LHCN-M2 (cell line): ENCODE results near the gene MAEA. TPM values are rescaled to one million over a fixed set of nuclear protein-coding genes. Genes with fewer than 3 reads are reported as not detected.

Experiments used
- DNase-seq: peaks from one replicate; pipeline ENCODE4 v3.0.0-alpha.2; 2012; ENCODE audit warnings: low read depth
- total RNA-seq: library from RNA; depleted of rRNA; stranded (reverse); fragments of >200 nt; gene quantifications from 2 replicates; pipeline ENCODE4 v1.2.3, GENCODE V29; 2014; rRNA removed

The MAEA gene
- total RNA-seq, 1 experiment from 2014 or later: 94.1 TPM

GRCh38 chr4:1377606-1378261, 88.0 kb downstream of the MAEA start:
- DNase-seq: no peak

DNA sequence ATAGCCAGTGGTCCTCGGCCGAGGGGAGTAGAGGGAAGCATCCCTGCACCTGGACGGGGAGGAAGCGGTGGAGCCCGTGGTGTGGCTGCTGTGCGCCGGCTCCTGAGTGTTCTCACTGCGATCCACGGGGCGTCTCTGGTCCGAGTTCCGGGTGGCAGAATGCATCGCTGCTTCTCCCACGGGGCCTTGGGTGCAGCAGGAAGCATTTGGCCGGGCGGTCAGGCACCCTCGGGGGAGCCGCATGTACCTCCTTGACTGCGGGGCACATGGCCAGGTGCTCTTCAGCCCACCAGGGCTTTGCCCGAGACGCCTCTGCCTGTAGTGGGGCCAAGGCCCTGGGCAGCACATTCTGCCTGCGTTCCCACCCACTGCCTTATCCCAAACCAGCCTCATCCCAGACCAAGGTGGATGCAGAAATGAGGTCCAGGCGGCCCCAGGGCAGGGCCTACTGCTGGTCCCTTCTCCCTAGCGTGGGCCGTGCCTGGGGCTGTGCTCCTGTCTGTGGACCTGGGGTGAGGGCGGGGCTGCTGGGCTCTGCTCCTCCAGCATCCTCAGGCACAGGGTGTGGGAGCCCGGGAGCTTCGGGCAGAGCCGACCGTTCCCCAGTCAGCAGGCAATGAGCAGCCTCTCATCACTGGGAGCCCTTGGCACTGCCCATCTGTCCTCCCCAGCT, 89.0 kb downstream of the MAEA start:
- DNase-seq: no peak

GRCh38 chr4:1379351-1379781, 89.7 kb downstream of the MAEA start:
- no peak for DNase-seq

- no peak for DNase-seq
Observed at GRCh38 chr4:1379801-1380331, 90.2 kb downstream of the MAEA start.

GRCh38 chr4:1380368-1381151, 90.9 kb downstream of the MAEA start:
- no peak for DNase-seq

- DNase-seq: no peak
Observed at GRCh38 chr4:1381181-1381621, 91.5 kb downstream of the MAEA start.

DNA sequence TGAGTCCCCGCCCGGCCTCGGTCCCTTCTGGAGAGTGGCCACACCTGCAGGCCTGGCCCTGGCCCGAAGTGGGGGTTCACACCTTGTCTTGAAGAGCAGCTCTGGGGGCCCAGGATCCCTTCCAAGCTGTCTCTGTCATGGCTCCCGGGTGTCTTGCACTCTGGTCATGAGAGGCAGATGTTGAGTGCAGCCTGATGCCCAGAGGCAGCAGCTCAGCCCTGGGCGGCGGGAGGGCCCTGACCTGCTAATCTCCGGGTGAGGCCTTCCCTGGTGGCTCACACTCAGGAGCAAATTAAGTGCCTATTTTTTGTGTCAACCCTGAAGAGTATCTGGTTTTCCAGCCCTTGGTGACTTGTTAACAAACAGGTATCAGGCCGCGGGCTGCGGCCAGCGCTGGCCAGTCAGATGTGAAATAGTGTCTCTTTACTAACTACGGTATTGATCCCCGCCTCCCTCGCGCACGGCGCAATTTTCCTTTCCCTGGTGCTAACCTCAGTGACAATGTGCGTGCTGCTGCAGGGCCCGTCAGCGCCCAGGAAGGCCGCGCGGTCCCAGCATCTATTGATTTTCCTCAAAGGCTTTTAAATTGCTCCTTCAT, 92.4 kb downstream of the MAEA start:
- DNase-seq: no peak

DNA sequence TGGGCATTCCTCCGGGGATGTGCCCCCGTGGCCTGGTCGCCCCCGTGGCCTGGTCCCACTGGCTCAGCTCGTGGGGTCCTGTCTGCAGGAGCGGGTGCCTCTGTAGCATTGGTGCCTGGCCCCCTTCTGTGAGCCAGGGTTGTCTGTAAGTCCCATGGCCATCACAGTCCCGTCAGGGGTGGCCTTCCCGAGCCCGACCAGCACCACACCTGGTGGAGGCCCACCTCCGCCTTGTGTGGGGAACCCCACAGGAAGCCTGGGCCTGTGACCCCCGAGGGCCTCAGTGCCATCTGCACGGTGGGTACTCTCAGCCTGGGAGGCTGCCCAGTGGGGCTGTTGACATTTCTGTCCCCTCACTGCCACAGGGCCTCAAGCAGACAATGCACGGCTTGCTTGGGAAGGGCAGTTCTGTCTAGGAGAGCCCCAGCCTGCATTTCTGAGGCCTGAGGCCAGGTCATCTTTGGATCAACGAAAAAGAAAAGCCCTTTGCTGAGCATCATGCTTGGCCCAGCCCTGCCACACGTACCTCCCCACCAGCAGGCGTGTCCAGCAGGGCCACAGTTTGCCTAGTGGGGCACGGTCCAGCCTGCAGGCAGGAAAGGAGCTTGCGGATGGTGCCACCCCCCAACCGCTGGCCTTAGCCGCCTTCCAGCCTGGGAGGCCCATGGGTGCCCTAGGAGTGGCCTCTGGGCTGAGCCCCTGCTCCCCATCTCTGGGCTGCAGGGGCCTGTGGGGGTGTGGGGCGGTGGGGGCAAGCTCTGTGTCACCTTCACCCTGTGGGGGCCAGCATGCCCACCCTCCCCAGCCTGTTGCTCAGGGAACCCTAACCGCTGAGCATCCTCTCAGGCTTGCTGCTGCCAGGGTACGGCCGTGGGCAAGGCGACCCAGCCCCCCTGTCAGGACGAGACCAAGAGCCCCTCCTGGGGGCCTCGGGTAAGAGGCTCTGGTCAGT, 93.4 kb downstream of the MAEA start:
- DNase-seq: no peak

- DNase-seq: no peak
Observed at GRCh38 chr4:1383728-1384591, 94.3 kb downstream of the MAEA start.

DNA sequence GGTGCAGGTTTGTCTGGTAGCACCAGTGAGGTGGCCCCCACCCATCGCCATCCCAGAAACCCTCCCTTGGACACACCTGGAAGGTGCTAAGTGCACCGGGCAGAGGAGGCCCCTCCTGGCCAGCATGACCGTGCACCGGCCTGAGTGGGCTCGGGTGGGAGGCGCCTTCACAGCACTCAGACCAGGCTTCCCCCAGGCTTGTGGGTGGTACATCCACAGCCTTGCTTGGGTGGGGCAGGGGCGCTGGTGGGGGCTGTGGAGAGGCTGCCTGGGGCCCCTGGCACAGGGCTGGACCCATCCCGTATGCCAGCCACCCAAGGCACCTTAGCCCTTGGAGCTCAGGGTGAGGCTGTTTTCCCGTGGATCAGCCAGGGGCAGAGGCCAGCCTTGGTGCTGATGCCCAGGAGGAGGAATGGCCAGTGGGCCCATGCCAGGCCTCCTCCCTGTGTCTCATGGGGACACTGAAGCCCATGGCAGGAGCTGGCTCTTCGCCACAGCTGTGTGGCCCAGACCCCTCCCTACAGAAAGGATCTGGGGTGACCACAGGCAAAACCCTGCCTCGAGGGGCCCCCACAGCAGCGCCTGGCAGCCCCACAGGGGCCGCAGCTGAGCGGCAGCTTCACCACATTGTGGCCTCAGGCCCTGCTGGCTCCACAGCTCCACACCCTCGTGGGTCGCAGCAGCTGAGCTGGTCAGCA, 95.1 kb downstream of the MAEA start:
- no peak for DNase-seq

GRCh38 chr4:1385373-1386340, 96.0 kb downstream of the MAEA start:
- DNase-seq: no peak

Other genes starting within 250 kb of the MAEA start
- not detected in 2 replicates for gene RNF212, start 176.3 kb upstream of the MAEA start, total RNA-seq
- 0.58 and 1.1 TPM in 2 replicates for gene SPON2, start 117.3 kb upstream of the MAEA start, total RNA-seq
- gene CTBP1, start 40.8 kb upstream of the MAEA start, total RNA-seq: 210 and 215 TPM in 2 replicates
- gene UVSSA, start 57.3 kb downstream of the MAEA start, total RNA-seq: 6.3 and 11.1 TPM in 2 replicates
- gene NKX1-1, start 116.6 kb downstream of the MAEA start, total RNA-seq: not detected in 2 replicates